Activated T-helper 2 cell treated with anti-CD3 and anti-CD28 coated beads, Interferon-gamma antibody, Interleukin-2, Interleukin-4, amounts not matched to agents 10 μg/mL and 5 μg/mL and 100 μg/mL, durations not matched to agents 14 hours and 24 hours and 36 hours (primary cell): Measurements from ENCODE around the gene TANC1. TPM values are rescaled to one million over a fixed set of nuclear protein-coding genes. Genes with fewer than 3 reads are reported as not detected.

Source experiments
- DNase-seq: peaks from one replicate; pipeline ENCODE4 v3.0.0; 2021; ENCODE audit warnings: low spot score
- H3K27ac Mint-ChIP-seq: one replicate; pipeline ENCODE4 v1.8.0; 2021; ENCODE audit warnings: mixed read lengths
- H3K27me3 Mint-ChIP-seq: one replicate; pipeline ENCODE4 v1.8.0; 2021; ENCODE audit warnings: low read depth, mixed read lengths
- H3K36me3 Mint-ChIP-seq: one replicate; pipeline ENCODE4 v1.8.0; 2021; ENCODE audit warnings: low read depth, mixed read lengths
- H3K4me1 Mint-ChIP-seq: one replicate; pipeline ENCODE4 v1.8.0; 2021; ENCODE audit warnings: low read depth, mixed read lengths
- H3K4me3 Mint-ChIP-seq: one replicate; pipeline ENCODE4 v1.8.0; 2021; ENCODE audit warnings: low read depth, mild to moderate bottlenecking, moderate library complexity, mixed read lengths
- H3K9me3 Mint-ChIP-seq: one replicate; pipeline ENCODE4 v1.8.0; 2021; ENCODE audit warnings: mixed read lengths
- intact Hi-C: fragments of 100-400 bp; cut with micrococcal nuclease; formaldehyde crosslinking; loops from one replicate; pipeline ENCODE4 v1.15.1; 2023
- total RNA-seq: library from RNA; stranded (reverse); gene quantifications from 2 replicates; pipeline ENCODE4 v1.2.3, GENCODE V29; 2022

The TANC1 gene
- total RNA-seq, 1 donor from 2014 or later, result 0.34 TPM

DNA sequence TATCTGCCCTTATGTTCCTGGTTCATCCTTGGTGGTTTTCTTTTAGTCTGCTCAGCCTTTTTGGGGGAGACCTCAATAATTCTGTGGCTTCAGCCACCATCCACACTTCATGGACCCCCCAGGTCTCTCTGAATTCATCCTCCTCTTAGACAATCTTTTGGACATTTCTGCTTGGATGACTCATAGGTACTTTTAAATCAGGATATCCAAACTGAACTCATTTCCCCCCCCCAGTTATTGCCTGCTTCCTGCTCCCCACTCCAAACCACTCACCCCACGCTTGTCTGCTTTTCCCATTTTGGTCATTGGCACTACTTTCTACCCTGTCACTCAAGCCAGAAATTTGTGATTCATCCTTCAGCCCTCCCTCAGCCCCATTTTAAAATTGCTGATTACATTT, 78.5 kb downstream of the TANC1 start:
- H3K4me1 Mint-ChIP-seq, result no peaks in the 10 kb centered on the region
- H3K27ac Mint-ChIP-seq, result no peak overlapping the region
- no peak overlapping the region for H3K4me3 Mint-ChIP-seq
- H3K9me3 Mint-ChIP-seq, result no peaks in the 10 kb centered on the region
- intact Hi-C loops, result no loop called here
- peaks cover 3% of the 10 kb centered on the region for H3K27me3 Mint-ChIP-seq
- no peak for DNase-seq
- H3K36me3 Mint-ChIP-seq, result no peaks in the 10 kb centered on the region

DNA sequence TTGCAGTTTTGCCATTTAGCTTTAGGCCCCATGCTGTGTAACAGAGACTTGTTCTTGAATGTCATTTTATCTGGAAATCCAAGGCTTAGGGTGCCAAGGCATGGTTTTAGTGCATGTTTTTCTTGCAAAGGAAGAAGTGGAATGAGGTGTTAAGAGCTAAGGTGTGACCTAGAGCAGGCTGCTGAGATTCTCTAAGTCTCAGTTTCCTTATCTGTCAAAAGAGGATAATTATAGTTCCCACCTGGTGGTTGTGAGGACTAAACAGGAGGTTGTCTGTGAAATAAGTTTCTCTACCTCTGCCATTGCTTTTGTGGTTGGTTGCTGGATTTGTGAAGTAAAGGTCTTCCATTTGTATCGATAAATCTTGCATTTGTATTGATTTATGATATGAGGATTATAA, 82.0 kb downstream of the TANC1 start:
- Mint-ChIP-seq H3K36me3 (no peaks in the 10 kb centered on the region), H3K27me3 (peaks cover 7% of the 10 kb centered on the region), H3K4me3 (no peak overlapping the region), H3K27ac (no peak overlapping the region), H3K4me1 (no peaks in the 10 kb centered on the region), H3K9me3 (no peaks in the 10 kb centered on the region)
- DNase-seq, result no peak
- intact Hi-C loops, result no loop called here

DNA sequence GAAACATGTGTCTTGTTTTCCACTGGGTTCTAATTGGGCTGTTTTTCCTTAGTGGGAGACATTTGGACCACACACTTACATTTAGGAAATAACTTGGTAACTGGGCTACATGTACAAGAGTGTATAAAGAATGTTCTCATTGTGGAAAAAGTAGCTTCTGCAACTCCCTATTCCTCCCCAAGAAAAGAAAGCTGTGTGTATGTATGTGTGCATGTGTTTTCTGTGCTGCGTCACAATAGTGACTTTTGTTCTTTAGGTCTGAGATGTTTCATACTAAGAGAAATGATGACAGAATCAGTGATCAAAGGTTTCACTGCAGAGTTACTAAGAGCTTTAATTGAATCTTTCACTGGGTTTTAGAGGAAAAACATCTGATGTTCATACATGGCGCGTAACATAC, 82.7 kb downstream of the TANC1 start:
- Mint-ChIP-seq H3K4me1 (no peaks in the 10 kb centered on the region), H3K36me3 (no peaks in the 10 kb centered on the region), H3K4me3 (no peak overlapping the region), H3K27ac (no peak overlapping the region), H3K9me3 (no peaks in the 10 kb centered on the region), H3K27me3 (peaks cover 7% of the 10 kb centered on the region)
- no peak for DNase-seq
- intact Hi-C loops, result no loop called here

DNA sequence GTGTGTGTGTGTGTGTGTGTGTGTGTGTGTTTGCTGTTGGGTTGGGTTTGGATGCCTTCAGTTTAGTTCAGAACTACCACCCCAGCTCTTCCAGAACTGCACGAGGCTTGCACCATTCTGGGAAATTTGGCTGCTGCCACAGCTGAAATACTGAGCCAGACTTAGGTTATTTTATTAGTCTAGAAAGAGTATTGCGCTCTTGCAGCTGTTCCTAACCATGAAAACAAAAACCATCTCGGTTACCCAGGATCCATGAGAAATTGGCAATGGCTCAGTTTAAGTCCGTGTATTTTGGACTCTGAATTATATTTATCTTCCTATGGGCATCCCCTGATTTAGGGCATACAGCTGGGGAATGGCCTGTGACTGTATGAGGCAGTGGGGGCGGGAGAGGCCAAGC, 83.2 kb downstream of the TANC1 start:
- Mint-ChIP-seq H3K36me3 (no peaks in the 10 kb centered on the region), H3K27ac (no peak overlapping the region), H3K4me3 (no peak overlapping the region), H3K27me3 (peaks cover 7% of the 10 kb centered on the region), H3K9me3 (no peaks in the 10 kb centered on the region), H3K4me1 (no peaks in the 10 kb centered on the region)
- intact Hi-C loops, result no loop called here
- DNase-seq, result no peak

DNA sequence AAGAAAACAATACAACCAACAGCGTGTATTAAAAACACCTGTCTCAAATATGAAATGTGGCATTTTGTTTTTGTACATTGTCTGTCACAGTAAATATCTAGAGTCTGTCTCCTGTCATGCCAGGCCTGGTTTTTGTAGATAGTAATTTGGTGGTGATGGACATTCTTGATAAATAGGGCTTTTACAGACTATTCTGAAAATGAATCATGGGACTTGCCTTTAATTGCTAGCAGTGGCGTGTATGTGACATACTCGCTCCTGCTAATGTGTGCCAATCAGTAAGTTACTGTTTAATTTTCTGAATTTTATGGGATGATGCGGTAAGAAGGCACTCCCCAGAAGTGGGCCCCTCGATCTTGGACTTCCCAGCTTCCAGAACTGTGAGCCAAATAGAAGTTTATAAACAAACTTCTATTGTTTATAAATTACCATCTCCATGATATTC, 83.7 kb downstream of the TANC1 start:
- Mint-ChIP-seq H3K4me3 (no peak overlapping the region), H3K27me3 (peaks cover 7% of the 10 kb centered on the region), H3K4me1 (no peaks in the 10 kb centered on the region), H3K36me3 (no peaks in the 10 kb centered on the region), H3K27ac (no peak overlapping the region), H3K9me3 (no peaks in the 10 kb centered on the region)
- DNase-seq, result no peak
- intact Hi-C loops, result no loop called here

DNA sequence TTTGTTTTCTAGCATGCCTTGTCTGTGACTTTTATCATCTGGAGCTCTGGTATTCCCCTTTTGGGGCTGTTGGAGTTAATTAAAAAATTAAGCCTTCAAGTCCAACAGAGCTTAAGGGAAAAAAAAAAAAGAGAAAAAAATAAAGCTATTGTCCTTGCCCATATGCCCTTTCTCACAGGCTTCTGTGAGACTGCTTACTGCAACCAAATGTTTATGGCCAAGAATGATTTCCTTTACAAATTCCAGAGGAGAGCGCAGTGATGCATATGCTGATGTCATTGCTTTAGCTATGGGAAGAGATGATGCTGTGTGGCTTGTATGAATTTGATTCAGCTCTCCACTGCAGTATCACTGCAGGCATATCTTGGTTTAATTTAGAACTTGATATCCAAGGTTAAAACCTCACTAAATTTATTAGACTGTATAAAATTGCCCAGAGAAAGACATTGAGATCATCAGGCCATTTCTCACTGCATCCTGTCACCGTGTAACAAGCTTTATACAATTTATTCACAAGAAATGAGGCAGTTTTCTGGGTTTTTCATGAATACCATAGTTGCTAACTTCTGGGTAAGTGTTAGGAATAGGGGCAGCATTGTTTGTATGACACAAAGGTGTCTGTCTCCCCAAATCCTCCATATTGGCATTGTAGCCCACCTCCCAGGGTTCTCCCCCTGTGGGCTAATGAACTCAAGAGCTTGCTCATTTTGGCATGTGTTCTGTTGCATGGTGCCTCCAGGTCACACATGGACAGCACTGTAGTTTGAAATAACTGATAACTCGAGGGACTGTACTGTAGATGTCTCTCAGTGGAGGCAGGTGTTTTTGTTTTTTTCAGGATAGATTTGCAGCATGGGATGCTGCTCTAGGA, 85.0 kb downstream of the TANC1 start:
- no peaks in the 10 kb centered on the region for H3K9me3 Mint-ChIP-seq
- no peak overlapping the region for H3K4me3 Mint-ChIP-seq
- peaks cover 7% of the 10 kb centered on the region for H3K27me3 Mint-ChIP-seq
- H3K27ac Mint-ChIP-seq, result no peak overlapping the region
- intact Hi-C loops, result no loop called here
- no peak for DNase-seq
- no peaks in the 10 kb centered on the region for H3K36me3 Mint-ChIP-seq
- no peaks in the 10 kb centered on the region for H3K4me1 Mint-ChIP-seq

DNA sequence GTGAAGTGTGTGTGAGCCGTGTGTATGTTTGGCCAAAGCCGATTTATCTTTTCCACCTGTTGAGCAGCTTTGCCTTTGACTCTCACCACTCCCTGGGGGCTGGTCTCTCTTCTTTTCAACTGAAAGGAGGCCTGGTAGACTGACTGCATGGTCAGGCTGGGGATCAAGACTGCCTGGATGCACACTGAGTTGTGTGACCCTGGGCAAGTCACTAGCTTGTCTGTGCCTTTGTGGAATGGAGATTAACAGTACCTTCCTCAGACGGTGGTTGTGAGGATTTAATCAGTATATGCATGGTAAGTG, 85.5 kb downstream of the TANC1 start:
- H3K27ac Mint-ChIP-seq, result no peak overlapping the region
- intact Hi-C loops, result no loop called here
- no peaks in the 10 kb centered on the region for H3K4me1 Mint-ChIP-seq
- H3K9me3 Mint-ChIP-seq, result no peaks in the 10 kb centered on the region
- no peak overlapping the region for H3K4me3 Mint-ChIP-seq
- peaks cover 7% of the 10 kb centered on the region for H3K27me3 Mint-ChIP-seq
- no peaks in the 10 kb centered on the region for H3K36me3 Mint-ChIP-seq
- no peak for DNase-seq

DNA sequence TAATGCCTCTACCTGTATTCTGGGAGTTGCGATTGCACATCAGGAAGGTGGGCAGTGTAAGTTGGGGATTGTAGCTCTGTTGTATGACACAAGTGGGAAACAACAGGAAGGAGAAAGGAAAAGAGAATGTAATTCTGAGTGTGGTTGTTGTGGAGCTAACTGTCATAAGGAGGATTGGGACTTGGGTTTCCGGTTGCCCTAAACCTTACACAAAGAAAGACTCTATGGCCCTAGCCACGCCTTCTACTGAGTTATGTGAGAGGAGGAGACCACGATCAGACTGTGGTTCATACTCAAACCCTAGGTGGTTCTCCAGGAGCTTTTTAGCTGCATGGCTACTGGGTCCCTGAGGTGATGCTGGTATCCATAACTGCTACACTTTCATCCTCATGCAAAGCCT, 86.5 kb downstream of the TANC1 start:
- intact Hi-C loops, result no loop called here
- Mint-ChIP-seq H3K27ac (no peak overlapping the region), H3K27me3 (peaks cover 4% of the 10 kb centered on the region), H3K4me3 (no peak overlapping the region), H3K9me3 (no peaks in the 10 kb centered on the region), H3K36me3 (no peaks in the 10 kb centered on the region), H3K4me1 (no peaks in the 10 kb centered on the region)
- DNase-seq, result no peak

DNA sequence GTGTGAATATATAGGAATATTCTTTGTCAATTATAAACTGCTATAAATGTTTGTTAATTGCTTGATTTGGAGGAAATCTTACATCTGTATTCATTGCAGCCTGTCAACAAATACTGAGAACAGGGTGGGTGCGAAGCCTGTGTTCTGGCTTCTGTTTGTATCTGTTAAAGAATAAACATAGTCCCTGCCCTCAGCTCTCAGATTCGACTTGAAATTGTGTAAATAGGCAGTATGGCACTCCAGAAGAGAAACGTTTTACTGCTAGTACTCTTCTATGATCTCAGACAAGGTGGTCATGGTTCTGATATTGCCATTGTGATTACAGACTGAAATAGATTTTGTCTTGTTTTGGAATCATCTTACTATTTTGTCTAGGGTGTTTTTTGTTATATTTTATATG, 92.1 kb downstream of the TANC1 start:
- DNase-seq, result no peak
- no peak overlapping the region for H3K27ac Mint-ChIP-seq
- no peak overlapping the region for H3K4me3 Mint-ChIP-seq
- no peaks in the 10 kb centered on the region for H3K4me1 Mint-ChIP-seq
- intact Hi-C loops, result no loop called here
- no peaks in the 10 kb centered on the region for H3K27me3 Mint-ChIP-seq
- no peaks in the 10 kb centered on the region for H3K36me3 Mint-ChIP-seq
- H3K9me3 Mint-ChIP-seq, result no peaks in the 10 kb centered on the region

DNA sequence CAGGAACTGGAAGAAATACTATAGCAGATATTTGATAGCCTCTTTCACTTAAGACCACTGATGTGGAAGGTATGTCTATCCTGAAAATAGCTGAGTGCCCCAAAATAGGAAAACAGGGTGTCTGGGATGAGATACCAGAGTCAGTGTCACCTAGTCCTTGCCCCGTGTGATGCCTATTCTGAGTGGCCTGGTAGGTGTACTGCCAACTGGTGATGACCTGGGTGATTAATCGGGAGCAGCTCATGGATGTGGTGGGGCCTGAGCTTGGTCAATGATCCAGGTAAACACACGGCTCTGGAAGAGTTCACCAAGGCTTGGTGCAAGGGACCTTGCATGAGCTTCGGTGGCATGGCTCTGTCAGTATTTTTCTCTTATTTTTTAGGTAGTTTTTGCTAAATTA, 95.2 kb downstream of the TANC1 start:
- H3K4me1 Mint-ChIP-seq, result no peaks in the 10 kb centered on the region
- H3K4me3 Mint-ChIP-seq, result no peak overlapping the region
- no peak overlapping the region for H3K27ac Mint-ChIP-seq
- H3K9me3 Mint-ChIP-seq, result no peaks in the 10 kb centered on the region
- H3K36me3 Mint-ChIP-seq, result no peaks in the 10 kb centered on the region
- DNase-seq, result no peak
- no peaks in the 10 kb centered on the region for H3K27me3 Mint-ChIP-seq
- intact Hi-C loops, result no loop called here

DNA sequence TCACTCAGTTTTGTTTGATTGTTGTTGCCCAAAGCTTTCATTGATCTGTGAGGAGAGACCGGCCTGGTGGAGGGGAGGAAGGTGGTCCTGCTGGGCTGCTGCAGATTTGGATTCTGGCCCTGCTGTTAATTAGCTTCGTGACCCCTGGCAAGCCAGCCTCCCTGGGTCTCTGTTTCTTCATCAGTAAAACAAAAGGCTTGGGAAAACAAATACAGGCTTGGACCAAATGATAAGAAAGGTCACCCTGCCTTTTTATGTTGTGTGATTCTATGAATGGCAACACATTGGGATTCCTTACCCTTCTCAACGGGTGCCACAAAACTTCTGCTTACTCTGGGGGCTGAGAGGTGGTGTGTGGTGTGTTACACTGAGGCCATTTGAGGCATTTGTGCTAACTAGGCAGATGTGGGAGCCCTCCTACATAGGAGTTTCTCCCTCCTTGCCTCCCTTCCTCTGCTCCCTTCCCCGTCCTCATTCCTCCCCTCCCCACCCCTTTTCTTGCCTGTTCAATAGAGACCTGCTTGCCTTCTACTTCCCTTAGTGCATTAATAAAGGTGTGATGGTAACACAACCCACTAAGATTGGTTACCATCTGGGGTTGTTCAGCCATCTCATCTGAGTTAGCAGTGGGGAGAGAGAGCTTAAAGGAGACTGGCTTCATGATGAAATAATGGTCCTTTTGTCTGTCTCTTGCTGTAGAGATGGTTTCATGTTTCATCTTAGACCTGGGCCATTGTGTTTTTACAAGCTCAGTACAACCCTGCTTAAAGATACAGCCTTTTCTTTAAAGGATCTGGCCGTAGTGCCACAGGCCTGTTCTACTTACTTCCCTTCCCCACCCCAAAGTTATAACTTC, 96.2 kb downstream of the TANC1 start:
- Mint-ChIP-seq H3K9me3 (no peaks in the 10 kb centered on the region), H3K27ac (no peak overlapping the region), H3K27me3 (no peaks in the 10 kb centered on the region), H3K4me3 (no peak overlapping the region), H3K36me3 (no peaks in the 10 kb centered on the region), H3K4me1 (no peaks in the 10 kb centered on the region)
- DNase-seq, result no peak
- intact Hi-C loops, result no loop called here

DNA sequence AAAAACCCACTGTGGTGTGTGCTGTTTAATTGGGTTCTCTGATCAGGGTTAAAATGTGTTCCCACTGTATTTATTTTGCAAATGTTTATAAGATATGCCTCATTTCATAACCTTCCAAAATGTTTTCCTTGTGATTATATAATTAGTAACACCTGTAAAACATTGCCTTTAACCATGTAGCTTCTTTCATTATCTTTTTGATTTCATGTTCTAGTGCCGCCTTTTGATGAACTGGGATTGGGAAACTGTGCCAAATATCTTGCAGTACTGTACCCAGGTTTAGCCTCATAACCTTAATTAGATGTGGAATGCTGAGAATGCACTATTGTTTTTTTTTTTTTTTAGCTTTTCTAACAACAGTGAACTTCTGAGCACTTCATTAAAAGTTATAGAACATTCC, 96.9 kb downstream of the TANC1 start:
- Mint-ChIP-seq H3K4me1 (no peaks in the 10 kb centered on the region), H3K27ac (no peak overlapping the region), H3K27me3 (no peaks in the 10 kb centered on the region), H3K4me3 (no peak overlapping the region), H3K9me3 (no peaks in the 10 kb centered on the region), H3K36me3 (no peaks in the 10 kb centered on the region)
- intact Hi-C loops, result no loop called here
- no peak for DNase-seq

DNA sequence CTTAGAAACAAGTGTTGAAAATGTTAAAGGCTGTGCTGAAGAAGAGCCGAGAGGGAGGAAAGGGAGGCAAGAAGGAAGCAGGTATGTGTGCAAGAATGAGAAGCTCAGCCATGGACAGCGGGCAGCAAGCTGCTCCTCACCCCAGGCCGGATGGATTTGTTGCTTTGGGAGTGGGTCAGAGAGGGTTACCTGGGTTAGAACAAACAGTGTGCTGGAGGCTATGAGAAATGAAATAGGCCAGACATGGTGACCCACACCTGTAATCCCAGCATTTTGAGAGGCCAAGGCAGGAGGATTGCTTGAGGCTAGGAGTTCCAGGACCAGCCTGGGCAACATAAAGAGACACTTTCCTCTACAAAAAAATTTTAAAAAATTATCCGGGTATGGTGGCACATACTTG, 97.5 kb downstream of the TANC1 start:
- H3K4me1 Mint-ChIP-seq, result no peaks in the 10 kb centered on the region
- H3K27me3 Mint-ChIP-seq, result no peaks in the 10 kb centered on the region
- H3K36me3 Mint-ChIP-seq, result no peaks in the 10 kb centered on the region
- H3K9me3 Mint-ChIP-seq, result no peaks in the 10 kb centered on the region
- DNase-seq, result no peak
- no peak overlapping the region for H3K4me3 Mint-ChIP-seq
- intact Hi-C loops, result no loop called here
- H3K27ac Mint-ChIP-seq, result no peak overlapping the region
